HG03469 (cell line): ENCODE measurements around the gene RND2.

Experiments used
- ATAC-seq: cut with Tn5 transposase; IDR thresholded peaks from one replicate; pipeline ENCODE4 v1.9.1; 2021; ENCODE audit warnings: mild to moderate bottlenecking, moderate library complexity, moderate number of reproducible peaks; ENCODE audit not compliant: unreplicated experiment

Gene RND2

DNA sequence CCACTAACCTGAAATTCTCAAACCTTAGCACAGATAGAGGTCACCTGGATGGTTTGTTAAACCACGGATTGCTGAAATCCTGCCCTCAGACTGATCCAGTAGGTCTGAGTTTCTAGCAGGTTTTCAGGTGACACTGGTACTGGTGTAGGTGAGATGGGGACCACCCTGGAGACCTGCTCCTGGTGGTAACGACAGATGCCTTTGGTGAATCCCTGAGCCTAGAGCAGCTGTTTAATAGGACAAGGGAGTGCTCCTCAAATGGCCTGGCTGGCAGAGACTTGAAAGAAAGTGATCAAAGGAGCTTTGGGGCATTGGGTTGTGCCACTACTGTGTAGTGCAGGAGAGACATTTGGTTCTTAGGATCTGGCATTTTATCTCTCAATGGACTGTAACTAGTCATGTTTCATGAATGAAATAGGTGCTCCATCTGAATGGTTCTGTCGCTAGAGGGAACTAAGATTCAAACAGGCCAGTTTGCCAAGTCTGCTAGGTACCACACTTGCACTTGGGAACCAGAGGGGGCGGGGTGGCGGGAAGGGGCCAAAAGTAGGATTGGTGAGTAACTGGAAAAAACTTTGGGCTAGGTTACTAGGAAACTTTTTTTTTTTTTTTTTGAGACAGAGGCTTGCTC is 21.4 kb upstream of the RND2 start:
- ATAC-seq = no peak

DNA sequence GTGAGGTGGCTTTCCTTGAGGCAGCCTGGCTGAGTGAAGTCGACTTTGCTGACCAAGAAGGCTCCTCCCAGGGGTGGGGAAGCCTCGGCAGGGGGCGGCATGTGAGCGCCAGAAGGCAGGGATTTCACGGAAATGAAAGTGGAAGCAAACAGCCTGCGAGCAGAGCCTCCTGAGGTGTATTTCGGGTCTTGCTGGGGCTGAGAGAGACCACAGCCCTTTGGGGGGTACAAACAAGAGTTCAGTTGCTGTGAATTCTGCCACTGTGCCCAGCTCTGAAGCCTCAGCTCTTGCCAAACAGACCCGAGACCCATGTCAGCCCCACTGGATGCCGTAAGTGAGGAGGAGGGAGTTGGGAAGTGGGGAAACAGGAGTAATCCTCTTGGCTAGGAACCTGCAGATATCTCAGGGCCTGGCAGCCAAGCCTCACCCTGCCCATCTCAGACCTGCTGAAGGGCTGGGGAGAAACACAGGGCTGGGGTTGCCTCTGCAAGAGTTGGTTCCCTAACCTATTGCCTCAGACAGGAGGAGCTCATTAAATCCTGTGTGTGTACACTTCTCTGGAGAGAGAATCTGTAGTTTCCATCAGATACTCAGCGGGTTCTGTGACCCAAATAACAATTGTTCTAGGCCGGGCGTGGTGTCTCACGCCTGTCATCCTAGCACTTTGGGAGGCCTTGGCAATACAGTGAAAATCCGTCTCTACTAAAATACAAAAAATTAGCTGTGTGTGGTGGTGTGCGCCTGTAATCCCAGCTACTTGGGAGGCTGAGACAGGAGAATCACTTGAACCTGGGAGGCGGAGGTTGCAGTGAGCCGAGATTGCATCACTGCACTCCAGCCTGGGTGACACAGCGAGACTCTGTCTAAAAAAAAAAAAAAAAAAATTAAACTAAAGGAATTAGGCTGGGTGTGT is 18.1 kb upstream of the RND2 start, which contains the start of gene IFI35:
TSS of gene IFI35 (plus strand) at position 146 of the 913 bp plus-strand sequence. CDS start at position 310, 164 bp downstream.
- no peak for ATAC-seq

DNA sequence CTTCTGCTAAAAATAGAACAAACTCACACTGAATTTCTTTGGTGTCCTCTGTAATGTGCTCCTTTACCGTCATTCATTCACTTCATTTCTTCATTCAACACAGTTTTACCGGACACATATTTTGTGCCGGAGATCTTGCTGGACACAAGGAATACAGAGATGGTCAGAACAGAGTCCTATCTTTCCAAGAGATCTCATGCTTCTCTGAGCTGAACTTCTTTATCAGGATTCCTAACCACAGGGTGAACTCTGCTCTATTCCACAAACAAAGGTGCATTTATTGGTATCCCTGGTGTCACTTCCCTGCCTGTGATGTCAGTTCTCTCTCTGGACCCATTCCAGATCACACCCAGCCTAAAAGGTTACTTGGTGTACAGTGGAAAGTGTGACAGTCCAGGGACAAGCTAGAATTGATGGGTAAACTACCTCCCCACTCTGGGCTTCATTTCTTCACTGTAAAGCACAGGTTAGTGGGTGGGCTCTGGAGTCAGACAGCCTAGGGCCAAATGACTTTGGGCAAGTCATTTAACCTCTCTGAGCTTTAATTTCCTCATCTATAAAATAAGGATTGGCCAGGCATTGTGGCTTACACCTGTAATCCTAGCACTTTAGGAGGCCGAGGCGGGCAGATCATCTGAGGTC is 14.2 kb upstream of the RND2 start:
- no peak for ATAC-seq

DNA sequence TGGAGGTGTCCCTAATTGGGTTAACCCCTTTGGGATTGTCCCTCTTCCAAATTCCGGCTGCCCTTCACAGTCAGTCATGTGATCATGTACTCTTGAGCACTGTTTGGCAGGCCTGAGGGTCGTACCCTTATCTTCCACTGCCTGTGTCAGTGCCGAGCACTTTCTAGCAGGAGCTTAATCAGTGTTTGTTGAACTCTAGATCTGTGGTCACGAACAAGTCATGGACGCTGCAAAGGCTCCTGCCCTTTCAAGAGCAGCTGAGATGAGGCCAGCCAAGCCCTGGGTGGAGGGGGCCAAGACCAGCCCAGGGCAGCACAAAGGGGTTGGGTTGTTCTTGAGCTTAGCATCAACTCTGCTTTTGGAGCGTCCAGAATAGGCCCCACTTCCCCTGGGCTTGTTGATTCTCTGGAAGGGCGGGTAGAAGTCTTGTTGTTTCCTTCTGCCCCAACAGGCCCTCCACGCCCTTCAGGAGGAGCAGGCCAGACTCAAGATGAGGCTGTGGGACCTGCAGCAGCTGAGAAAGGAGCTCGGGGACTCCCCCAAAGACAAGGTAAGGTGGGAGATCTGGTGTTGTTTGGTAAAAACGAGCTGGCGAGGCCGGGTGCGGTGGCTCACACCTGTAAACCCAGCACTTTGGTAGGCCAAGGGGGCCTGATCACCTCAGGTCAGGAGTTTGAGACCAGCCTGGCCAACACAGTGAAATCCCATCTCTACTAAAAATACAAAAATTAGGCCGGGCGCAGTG is 13.1 kb upstream of the RND2 start:
- ATAC-seq = no peak

DNA sequence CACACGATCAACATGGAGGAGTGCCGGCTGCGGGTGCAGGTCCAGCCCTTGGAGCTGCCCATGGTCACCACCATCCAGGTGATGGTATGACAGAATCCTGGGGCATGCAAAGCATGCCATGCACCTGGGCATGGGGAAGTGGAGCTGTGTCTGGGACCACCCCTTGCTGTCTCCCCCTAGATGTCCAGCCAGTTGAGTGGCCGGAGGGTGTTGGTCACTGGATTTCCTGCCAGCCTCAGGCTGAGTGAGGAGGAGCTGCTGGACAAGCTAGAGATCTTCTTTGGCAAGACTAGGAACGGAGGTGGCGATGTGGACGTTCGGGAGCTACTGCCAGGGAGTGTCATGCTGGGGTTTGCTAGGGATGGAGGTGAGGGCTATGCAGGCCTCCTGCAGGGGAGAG is 11.7 kb upstream of the RND2 start:
- no peak for ATAC-seq

DNA sequence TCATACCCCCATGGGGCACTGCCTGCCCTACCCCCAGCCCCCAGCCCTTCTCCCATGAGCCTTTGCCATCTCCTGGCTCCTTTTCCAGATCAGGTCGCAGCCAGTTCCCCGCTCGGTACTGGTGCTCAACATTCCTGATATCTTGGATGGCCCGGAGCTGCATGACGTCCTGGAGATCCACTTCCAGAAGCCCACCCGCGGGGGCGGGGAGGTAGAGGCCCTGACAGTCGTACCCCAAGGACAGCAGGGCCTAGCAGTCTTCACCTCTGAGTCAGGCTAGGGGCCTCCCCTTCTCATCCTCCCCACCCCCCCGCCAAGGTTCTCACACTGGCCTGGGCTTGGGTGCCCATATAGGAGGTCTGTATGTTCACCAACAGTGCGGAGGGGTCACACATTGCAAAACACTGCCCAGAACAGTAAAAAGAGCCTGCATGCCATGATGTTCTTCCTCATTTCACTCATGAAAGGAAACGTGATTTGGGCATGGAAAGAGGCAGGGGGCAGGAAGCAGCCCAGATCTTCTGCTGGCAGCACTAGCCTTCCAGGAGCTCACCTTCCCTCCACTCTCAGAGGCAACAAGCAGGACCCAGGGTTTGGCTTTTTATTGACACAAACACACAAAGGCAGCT is 10.9 kb upstream of the RND2 start:
- ATAC-seq = no peak

DNA sequence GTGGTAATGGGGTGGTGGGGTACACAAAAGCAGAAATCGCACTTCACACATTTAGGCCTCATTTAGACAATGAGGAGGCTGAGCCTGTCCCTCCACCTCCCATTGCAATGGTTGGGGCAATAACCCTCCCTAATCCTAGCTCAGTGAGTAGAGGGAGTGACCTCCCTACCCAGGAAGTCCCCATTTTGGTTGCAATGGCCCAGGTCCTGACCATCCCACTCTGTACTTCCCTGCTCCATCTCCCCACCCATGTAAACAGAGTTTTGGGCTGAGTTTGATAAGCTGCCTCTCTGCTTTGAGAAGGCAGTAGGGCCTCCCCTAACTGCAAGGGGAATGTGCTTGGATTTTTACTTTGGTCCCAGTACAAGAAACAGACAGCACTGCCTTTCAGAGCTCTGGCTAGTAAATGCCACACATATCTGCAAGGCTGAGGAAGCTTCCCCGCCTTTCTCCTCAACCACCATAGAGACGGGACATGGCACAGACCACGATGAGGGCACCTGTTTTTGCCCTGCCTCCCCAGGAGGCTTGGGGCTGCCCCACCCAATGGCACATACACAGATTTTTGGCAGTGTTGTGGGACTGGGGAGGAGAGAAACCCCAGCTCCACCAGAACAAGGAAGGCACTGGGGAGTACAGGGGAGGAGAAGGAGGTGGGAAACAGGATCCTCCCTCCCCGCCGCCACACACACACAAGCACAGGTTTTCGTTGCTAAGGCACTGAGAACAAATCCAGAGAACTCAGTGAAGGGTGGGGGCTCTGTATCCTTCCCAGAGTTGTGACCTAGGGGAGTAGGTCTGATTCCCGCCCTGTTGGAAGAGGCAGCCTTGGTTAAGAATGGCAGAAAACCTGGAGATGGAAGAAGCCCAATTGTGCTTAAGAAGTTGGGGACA is 10.1 kb upstream of the RND2 start:
- ATAC-seq = no peak

DNA sequence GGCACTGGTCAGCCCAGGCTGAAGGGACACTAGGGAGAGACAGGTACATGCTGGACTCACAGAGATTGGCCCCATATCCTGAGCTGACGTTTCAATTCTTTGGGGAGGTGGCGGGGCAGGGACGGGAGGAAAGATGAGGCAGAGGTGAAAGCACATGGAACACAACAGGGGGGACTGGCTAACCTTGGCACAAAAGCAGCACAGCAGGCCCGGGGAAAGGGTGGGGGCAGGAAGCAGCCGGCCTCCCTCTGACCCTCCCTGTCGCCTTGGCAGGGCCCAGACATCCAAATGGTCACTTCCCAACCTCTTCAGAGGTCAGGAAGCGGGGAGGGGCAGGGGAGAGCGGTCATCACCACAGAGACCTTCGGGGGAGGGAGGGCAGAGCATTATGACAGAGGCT is 9.5 kb upstream of the RND2 start:
- ATAC-seq = no peak

DNA sequence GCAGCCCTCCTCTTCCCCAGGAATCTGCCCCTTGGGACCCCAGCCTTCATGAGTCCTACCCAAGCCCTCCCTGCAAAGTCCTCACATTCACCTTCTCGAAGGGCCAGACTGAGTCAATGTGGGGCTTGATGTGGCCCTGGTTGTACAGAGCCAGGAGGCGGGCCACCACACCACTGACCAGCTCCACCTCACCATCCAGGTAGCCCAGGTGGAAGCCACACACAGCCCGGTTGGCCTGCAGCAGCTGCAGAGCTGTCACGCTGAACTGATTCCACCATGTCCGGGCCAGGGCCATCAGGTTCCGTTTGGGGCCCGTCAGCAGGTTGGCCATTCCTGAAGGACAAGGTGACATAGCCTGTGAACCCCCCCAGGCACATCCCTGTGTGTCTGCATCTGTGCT is 8.8 kb upstream of the RND2 start:
- ATAC-seq = no peak

DNA sequence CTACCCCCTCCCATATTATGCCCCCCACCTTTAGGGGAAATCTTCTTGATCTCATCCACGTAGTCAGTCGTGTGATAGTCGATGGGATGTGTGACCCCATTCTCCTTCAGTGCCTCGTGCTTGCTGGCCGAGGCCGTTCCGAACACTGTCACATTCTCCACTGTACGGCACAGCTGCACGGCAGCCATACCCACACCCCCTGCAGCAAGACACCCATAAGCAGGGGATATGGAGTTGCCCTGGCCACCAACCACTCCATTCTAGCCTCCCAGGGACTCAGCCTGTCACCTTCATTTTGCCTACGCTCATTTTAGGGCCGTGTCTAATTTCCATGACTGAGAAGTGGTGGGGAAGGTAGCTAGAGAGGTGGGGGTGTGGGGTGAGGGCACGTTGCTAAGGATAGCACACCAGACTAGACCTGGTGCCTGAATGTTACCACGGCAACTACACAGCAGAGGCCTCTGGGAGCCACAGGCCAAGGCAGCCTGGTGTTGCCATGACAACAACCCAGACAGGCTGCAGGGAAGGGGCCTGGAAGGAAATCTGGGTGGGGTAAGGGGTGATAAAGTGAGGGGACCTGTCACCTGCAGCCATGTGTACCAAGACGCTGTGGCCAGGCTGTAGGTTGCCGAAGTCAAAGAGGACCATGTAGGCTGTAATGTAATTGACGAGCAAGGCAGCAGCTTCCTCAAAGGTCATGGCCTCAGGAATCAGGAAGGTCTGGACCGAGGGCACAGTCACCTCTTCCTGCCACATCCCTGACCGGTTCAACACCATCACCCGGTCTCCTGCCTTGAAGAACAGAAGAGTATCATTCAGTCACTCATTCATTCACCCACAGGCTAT is 6.8 kb upstream of the RND2 start:
- ATAC-seq = no peak

DNA sequence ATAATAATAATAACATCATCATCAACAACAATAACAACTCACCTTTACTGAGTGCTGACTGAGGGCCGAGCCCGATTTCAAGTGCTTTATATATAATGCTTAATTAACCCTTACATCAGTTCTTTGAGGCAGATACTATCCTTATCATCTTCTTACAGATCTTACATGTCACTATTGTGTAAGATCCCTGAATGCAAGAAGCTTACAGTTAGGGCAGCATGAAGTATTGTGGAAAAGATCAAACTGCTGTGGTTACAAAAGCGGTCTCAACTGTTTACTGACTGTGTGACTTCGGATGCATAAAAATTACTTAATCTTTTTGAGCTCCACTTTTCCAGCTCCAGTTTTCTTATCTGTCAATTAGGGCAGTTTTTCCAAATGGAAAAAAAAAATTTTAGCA is 6.1 kb upstream of the RND2 start:
- ATAC-seq = no peak

DNA sequence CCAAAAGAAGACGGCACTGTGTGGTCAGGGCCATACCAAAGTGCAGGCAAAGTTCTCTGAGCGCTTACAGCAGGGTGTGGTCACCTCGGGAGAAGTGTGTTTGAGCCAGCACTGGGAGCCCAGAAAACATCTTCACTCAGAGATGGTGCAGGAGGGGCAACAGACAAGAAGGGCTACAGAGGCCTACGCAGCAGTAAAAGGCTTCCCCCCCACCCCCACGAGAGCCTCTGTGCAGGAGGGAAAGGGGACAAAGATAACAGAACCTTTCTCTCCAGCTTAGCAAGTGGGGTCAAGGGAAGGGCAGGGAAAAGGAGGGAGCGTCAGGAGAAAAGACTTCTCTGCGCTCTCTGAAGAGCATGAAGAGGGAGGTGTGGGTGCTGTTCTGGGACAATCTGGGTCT is 5.6 kb upstream of the RND2 start:
- no peak for ATAC-seq

DNA sequence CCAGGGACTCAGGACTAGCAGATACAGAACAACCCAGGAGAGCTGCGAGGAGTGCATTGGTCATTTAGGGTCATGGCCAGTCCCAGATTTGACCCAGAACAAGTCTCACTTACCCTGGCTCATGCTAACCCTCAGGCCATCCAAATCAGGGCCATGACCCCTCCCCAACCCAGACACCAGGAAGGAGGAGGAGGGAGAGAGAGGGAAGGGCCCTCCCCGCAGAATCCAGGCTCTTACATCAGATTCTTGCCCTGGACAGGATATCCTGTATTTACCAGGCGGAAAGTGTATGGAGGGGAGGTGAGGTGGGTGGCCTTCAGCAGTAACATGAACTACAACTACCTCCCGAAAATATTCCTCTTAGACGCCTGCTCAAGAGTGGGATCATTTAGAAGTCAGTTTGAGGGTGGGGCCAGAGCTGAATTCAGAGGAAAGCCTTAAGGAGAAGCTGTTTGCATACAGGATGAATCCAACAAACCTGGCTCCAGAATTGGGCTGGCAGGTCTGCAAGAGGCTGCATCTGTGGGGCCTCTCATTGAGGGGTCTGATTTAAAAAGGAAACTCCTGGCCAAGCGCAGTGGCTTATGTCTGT is 4.9 kb upstream of the RND2 start:
- ATAC-seq = no peak

DNA sequence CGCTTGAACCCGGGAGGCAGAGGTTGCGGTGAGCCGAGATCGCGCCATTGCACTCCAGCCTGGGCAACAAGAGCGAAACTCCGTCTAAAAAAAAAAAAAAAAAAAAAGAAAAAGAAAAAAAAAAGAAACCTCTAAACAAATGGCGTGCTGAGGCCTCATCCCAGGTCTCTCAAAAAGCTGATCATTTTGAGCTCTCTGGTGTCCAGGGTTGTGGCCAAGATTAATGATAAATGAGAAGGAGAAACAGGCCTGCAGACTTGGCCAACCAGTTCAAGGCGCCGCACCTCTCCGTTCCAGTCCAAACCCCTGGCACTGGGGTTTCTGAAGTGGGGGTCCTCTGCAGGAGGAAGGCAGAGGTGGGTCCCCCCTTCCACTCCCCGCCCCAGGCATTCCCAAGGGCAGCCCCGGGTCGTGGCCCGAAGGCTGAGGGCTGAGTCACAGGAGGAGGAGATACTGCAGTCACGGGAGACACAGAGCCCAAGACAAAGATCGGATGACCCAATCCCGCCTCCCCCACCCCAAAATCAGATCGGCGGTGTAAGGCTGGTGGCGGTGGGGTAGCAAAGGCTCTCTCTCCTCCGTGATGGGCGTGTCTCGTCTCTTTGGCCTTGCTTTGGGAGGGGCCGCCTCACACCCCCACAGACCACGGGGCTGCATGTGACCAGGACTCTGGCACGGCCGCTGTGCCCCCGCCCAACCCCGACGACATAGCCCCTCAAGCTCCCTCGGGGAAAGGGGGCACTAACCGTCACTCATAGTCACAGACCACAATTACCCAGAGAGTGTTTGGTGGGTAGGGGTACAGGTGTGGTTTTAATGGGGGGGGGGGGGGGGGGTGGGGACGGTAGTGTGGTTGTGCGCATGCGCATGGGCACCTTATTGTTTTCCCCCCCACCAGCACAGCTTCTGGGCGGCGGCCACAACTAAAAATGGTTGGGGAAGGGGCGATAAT is 4.0 kb upstream of the RND2 start:
- no peak for ATAC-seq

DNA sequence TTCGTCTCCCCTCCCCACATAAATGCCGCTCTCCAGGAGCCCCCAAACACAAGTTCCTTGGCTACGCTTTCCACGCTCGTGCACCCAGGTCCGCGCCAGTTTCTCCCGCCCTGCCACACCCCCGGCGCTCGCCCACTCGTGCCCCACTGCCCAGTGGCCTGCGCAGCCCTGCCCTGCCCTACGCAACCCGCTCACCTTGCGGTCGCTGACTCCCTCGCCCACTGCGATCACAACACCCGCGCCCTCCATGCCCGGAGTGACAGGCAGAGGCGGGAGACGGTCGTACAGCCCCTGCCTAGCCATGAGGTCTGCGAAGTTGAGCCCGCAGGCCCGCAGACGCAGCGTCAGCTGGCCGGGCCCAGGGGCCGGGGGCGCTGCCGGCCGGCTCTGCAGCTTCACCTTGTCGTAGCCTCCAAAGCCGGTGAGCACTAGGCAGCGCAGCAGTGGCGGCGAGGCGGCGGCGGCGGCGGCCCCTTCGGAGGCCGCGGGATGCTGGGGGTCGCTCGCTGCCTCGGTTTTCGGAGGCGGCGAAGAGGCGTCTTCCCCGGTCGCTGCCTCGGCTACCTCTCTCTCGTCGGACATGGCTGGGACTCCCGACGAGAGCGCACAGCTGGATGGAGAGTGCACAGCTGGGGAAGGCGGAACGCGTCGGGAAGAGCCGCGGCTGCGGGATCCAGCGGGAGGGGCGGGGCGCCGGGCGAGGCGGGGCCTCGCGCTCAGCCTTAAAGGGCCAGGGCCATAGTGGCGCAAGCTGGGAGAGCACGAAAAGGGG is 3.1 kb upstream of the RND2 start, which contains the start of gene VAT1:
TSS of gene VAT1 (minus strand) at position 645 of the 772 bp plus-strand sequence. CDS start at position 582, 63 bp downstream.
- ATAC-seq = no peak

DNA sequence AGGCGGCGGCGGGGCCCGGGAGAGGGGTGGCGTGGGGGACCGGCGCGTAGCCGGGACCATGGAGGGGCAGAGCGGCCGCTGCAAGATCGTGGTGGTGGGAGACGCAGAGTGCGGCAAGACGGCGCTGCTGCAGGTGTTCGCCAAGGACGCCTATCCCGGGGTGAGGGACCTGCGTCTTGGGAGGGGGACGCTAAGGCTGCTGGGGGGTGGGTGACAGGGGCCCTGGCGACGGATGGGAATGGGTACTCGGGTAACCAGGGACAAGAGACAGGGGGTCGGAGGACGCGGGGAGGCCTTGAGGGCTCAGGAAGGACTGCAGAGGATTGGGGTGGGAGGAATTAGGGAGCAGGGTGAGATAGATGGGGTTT is 243 bp downstream of the RND2 start:
- no peak for ATAC-seq
